Brain microvascular endothelial cell (primary cell): ENCODE measurements around the gene PTP4A1.

Experiments
- DNase-seq: peaks from one replicate; pipeline ENCODE4 v3.0.0-alpha.2; 2020
- H3K27ac ChIP-seq: fragments of 250-450 bp; sonication (Bioruptor Pico); 2 replicates; pipeline ENCODE4 v1.5.1; 2020; ENCODE audit warnings: mild to moderate bottlenecking, moderate library complexity
- H3K27me3 ChIP-seq: fragments of 250-450 bp; sonication (Bioruptor Pico); replicated peaks from 2 replicates; pipeline ENCODE4 v1.5.1; 2020; ENCODE audit warnings: mild to moderate bottlenecking
- H3K36me3 ChIP-seq: fragments of 250-450 bp; sonication (Bioruptor Pico); replicated peaks from 2 replicates; pipeline ENCODE4 v1.5.1; 2020; ENCODE audit warnings: mild to moderate bottlenecking
- H3K4me3 ChIP-seq: 2 replicates; pipeline ENCODE4 v1.5.1; 2011; ENCODE audit warnings: low read depth, mild to moderate bottlenecking, control low read depth, low read length, moderate library complexity
- CTCF ChIP-seq: IDR thresholded peaks from 2 replicates; pipeline ENCODE4 v1.5.1; 2011; ENCODE audit warnings: low read depth, mild to moderate bottlenecking, moderate library complexity, low read length, control low read depth, inconsistent platforms; ENCODE audit errors: missing control alignments
- in situ Hi-C: cut with HindIII; loops from 2 replicates; pipeline ENCODE4 v1.10.0; 2017; ENCODE audit warnings: low sequenced_read_pairs, low pct_ligation_motif_present

PTP4A1 gene

GRCh38 chr6:63549076-63549475 is 23.2 kb upstream of the PTP4A1 start:
- in situ Hi-C loops: no loop called here
- H3K36me3 ChIP-seq: no peaks in the 10 kb centered on the region
- TF ChIP-seq CTCF: no peak

GRCh38 chr6:63553208-63553607 is 19.1 kb upstream of the PTP4A1 start:
- H3K36me3 ChIP-seq: no peaks in the 10 kb centered on the region
- in situ Hi-C loops: no loop called here
- H3K27me3 ChIP-seq: no peaks in the 10 kb centered on the region
- no peak for DNase-seq
- no peak for TF ChIP-seq CTCF
- H3K4me3 ChIP-seq: no peak overlapping the region
- H3K27ac ChIP-seq: no peak overlapping the region

More at GRCh38 chr6:63549076-63549475, 23.2 kb upstream of the PTP4A1 start:
- H3K4me3 ChIP-seq: no peak overlapping the region
- H3K27ac ChIP-seq: no peak overlapping the region
- no peaks in the 10 kb centered on the region for H3K27me3 ChIP-seq
- DNase-seq: no peak

- H3K4me3 ChIP-seq: no peak overlapping the region
- H3K27ac ChIP-seq: no peak overlapping the region
- in situ Hi-C loops: no loop called here
- H3K27me3 ChIP-seq: no peaks in the 10 kb centered on the region
- no peak for TF ChIP-seq CTCF
- no peak for DNase-seq
- no peaks in the 10 kb centered on the region for H3K36me3 ChIP-seq
Measured at GRCh38 chr6:63553900-63554299, 18.4 kb upstream of the PTP4A1 start.

DNA sequence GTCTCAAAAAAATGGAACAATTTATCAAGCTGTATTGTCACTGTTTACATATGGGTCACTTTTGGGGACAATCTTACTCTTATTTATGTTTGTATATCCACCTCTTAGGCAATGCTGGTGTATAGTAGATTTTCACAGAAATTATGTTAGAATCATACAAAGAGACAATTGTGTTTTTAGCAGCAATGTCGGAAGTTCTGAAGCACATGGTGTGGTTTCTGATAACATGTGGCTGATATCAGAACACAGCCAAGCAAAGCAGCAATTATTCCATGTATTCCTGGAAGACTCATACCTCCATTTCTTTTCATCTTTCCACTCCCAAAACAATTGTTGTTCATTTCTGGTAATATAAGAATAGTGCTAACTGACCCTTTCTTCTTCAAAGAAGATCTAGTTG is 17.5 kb upstream of the PTP4A1 start:
- TF ChIP-seq CTCF: no peak
- in situ Hi-C loops: no loop called here
- no peak for DNase-seq
- H3K27ac ChIP-seq: no peak overlapping the region
- no peaks in the 10 kb centered on the region for H3K27me3 ChIP-seq
- no peak overlapping the region for H3K4me3 ChIP-seq
- no peaks in the 10 kb centered on the region for H3K36me3 ChIP-seq

DNA sequence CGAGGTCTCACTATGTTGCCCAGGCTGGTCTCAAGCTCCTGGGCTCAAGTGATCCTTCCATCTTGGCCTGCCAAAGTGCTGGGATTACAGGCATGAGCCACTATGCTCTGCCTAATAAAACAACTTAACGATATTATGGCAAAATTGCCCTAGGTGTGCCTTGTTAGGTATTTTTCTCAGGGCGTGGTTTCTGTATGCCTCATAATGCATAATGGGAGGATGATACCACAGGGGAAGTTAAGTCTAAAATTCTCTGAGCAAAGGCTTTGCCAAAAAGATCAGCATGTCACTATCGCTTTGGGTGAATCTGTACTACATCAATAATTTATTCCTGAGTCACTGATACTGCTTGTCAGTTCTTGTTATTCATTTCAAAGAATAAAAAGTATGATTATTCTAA is 15.9 kb upstream of the PTP4A1 start:
- DNase-seq: no peak
- Histone ChIP-seq H3K27me3 (no peaks in the 10 kb centered on the region), H3K36me3 (no peaks in the 10 kb centered on the region), H3K27ac (no peak overlapping the region), H3K4me3 (no peak overlapping the region)
- no peak for TF ChIP-seq CTCF
- in situ Hi-C loops: no loop called here

- no peaks in the 10 kb centered on the region for H3K36me3 ChIP-seq
- no peak for TF ChIP-seq CTCF
- DNase-seq: no peak
- H3K27me3 ChIP-seq: no peaks in the 10 kb centered on the region
- no peak overlapping the region for H3K27ac ChIP-seq
- in situ Hi-C loops: no loop called here
- H3K4me3 ChIP-seq: no peak overlapping the region
Measured at GRCh38 chr6:63558278-63558677, 14.0 kb upstream of the PTP4A1 start.
